ENCODE measurements around the gene DLL1. TPM values are rescaled to one million over a fixed set of nuclear protein-coding genes. Genes with fewer than 3 reads are reported as not detected.

DLL1 gene
- total and polyA plus RNA-seq, 9 of the 15 experiments (the other 6 are each of a cell fraction or from before 2014, with no cell fraction given) = not detected

DNA sequence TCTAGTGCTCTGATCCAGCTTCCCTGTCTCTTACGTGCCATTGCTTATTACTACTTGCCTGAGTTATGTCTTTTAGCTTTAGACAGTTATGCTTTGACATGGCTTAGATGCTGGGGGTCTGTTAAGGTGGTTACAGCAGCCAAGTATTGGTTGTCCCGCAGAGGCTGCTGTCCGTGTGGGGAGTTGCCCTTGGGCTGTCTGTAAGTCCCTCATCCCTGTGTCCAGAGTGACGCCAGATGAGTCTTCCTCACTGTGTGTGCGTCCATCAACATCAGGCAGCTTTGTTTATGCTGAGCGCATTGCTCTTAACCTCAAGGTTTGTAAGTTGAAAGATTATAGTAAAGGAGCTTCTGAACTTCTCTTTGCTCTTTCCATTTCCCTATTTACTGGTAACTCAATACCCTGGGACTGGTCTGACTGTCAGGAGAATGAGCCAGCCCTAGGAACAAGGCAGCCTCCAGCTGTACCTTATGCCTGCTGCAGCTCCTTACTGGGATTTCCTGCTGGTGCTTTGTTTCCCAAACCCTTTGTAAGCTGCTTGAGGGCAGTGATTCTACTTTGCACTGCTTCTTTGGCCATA is 22.9 kb upstream of the DLL1 start (continued):
- TF ChIP-seq, protein P1, sequence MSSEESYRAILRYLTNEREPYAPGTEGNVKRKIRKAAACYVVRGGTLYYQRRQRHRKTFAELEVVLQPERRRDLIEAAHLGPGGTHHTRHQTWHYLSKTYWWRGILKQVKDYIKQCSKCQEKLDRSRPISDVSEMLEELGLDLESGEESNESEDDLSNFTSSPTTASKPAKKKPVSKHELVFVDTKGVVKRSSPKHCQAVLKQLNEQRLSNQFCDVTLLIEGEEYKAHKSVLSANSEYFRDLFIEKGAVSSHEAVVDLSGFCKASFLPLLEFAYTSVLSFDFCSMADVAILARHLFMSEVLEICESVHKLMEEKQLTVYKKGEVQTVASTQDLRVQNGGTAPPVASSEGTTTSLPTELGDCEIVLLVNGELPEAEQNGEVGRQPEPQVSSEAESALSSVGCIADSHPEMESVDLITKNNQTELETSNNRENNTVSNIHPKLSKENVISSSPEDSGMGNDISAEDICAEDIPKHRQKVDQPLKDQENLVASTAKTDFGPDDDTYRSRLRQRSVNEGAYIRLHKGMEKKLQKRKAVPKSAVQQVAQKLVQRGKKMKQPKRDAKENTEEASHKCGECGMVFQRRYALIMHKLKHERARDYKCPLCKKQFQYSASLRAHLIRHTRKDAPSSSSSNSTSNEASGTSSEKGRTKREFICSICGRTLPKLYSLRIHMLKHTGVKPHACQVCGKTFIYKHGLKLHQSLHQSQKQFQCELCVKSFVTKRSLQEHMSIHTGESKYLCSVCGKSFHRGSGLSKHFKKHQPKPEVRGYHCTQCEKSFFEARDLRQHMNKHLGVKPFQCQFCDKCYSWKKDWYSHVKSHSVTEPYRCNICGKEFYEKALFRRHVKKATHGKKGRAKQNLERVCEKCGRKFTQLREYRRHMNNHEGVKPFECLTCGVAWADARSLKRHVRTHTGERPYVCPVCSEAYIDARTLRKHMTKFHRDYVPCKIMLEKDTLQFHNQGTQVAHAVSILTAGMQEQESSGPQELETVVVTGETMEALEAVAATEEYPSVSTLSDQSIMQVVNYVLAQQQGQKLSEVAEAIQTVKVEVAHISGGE (CRISPR knock-in tag; IDR thresholded peaks at IDR 0.05) = no peak
- TF ChIP-seq DPF2 (IDR thresholded peaks at IDR 0.05) (no peak), RBM25 (IDR thresholded peaks at IDR 0.05; ENCODE audit: low read depth, low read length, severe bottlenecking) (no peak), SRSF1 (IDR thresholded peaks at IDR 0.05; ENCODE audit: low read depth, low read length) (no peak), CBFA2T3 (IDR thresholded peaks at IDR 0.05) (no peak), FIP1L1 (IDR thresholded peaks at IDR 0.05; ENCODE audit: low read depth, low read length, poor library complexity, severe bottlenecking) (no peak), NFIX (CRISPR knock-in tag; IDR thresholded peaks at IDR 0.05; ENCODE audit: low read depth) (no peak), ZNF175 (CRISPR knock-in tag; IDR thresholded peaks at IDR 0.05; ENCODE audit: low read depth) (no peak), EWSR1 (IDR thresholded peaks at IDR 0.05; ENCODE audit: borderline replicate concordance, low read depth, partially characterized antibody) (no peak)
- TF ChIP-seq, protein P2, sequence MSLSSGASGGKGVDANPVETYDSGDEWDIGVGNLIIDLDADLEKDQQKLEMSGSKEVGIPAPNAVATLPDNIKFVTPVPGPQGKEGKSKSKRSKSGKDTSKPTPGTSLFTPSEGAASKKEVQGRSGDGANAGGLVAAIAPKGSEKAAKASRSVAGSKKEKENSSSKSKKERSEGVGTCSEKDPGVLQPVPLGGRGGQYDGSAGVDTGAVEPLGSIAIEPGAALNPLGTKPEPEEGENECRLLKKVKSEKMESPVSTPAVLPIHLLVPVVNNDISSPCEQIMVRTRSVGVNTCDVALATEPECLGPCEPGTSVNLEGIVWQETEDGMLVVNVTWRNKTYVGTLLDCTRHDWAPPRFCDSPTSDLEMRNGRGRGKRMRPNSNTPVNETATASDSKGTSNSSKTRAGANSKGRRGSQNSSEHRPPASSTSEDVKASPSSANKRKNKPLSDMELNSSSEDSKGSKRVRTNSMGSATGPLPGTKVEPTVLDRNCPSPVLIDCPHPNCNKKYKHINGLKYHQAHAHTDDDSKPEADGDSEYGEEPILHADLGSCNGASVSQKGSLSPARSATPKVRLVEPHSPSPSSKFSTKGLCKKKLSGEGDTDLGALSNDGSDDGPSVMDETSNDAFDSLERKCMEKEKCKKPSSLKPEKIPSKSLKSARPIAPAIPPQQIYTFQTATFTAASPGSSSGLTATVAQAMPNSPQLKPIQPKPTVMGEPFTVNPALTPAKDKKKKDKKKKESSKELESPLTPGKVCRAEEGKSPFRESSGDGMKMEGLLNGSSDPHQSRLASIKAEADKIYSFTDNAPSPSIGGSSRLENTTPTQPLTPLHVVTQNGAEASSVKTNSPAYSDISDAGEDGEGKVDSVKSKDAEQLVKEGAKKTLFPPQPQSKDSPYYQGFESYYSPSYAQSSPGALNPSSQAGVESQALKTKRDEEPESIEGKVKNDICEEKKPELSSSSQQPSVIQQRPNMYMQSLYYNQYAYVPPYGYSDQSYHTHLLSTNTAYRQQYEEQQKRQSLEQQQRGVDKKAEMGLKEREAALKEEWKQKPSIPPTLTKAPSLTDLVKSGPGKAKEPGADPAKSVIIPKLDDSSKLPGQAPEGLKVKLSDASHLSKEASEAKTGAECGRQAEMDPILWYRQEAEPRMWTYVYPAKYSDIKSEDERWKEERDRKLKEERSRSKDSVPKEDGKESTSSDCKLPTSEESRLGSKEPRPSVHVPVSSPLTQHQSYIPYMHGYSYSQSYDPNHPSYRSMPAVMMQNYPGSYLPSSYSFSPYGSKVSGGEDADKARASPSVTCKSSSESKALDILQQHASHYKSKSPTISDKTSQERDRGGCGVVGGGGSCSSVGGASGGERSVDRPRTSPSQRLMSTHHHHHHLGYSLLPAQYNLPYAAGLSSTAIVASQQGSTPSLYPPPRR (CRISPR knock-in tag; IDR thresholded peaks at IDR 0.05; ENCODE audit: borderline replicate concordance) = no peak
